PC-9 (cell line): ENCODE data around the gene PIK3CA. TPM values are rescaled to one million over a fixed set of nuclear protein-coding genes. Genes with fewer than 3 reads are reported as not detected.

Experiments used
- BruUV-seq: library from RNA; stranded (reverse); fragments of 400-500 nt; replicated peaks from 2 replicates; lab custom pipeline; 2021; lab: Mats Ljungman, UMichigan
- CTCF ChIA-PET: fragments of 300-600 bp; sonication (Branson Sonifier 250); formaldehyde crosslinking; loops from one replicate; lab custom pipeline; 2022; ENCODE audit warnings: antibody characterized with exemption; lab: Charles Lee
- POLR2A ChIA-PET: fragments of 300-600 bp; sonication (Branson Sonifier 250); formaldehyde crosslinking; loops from one replicate; lab custom pipeline; 2022; ENCODE audit warnings: antibody characterized with exemption; ENCODE audit not compliant: unreplicated experiment; lab: Charles Lee
- DNase-seq, 2 experiments: peaks; one replicate each; pipeline versions ENCODE4 v3.0.0 to v3.0.0-alpha.2; 2015 to 2022; ENCODE audit warnings: mixed read lengths in 1 of 2
- H2AFZ ChIP-seq: fragments of 200-600 bp; sonication (generic); 2 replicates; pipeline ENCODE4 v1.8.1; 2017; ENCODE audit warnings: antibody characterized with exemption
- H3F3A ChIP-seq: fragments of 200-600 bp; sonication (generic); 2 replicates; pipeline ENCODE4 v1.8.1; 2017; ENCODE audit warnings: antibody characterized with exemption, mild to moderate bottlenecking, low read depth; ENCODE audit not compliant: insufficient read depth
- H3K27ac ChIP-seq: fragments of 200-600 bp; sonication (generic); 2 replicates; pipeline ENCODE4 v1.6.1; 2016; ENCODE audit warnings: mixed run types
- H3K27me3 ChIP-seq: fragments of 200-600 bp; sonication (generic); 2 replicates; pipeline ENCODE4 v1.6.1; 2016; ENCODE audit warnings: low read depth, mixed run types; ENCODE audit not compliant: insufficient read depth
- H3K36me3 ChIP-seq: fragments of 200-600 bp; sonication (generic); 2 replicates; pipeline ENCODE4 v1.6.1; 2016; ENCODE audit warnings: low read depth, mixed run types
- H3K4me1 ChIP-seq: fragments of 200-600 bp; sonication (generic); replicated peaks from 2 replicates; pipeline ENCODE4 v1.6.1; 2016; ENCODE audit warnings: mixed run types; ENCODE audit not compliant: insufficient read depth
- H3K4me2 ChIP-seq: fragments of 200-600 bp; sonication (generic); 2 replicates; pipeline ENCODE4 v1.6.1; 2017; ENCODE audit warnings: mixed run types
- H3K4me3 ChIP-seq: fragments of 200-600 bp; sonication (generic); 2 replicates; pipeline ENCODE4 v1.6.1; 2016; ENCODE audit warnings: mixed run types
- H3K79me2 ChIP-seq: fragments of 200-600 bp; sonication (generic); 2 replicates; pipeline ENCODE4 v1.6.1; 2017; ENCODE audit warnings: low read depth, mixed run types
- H3K9me2 ChIP-seq: fragments of 200-600 bp; sonication (generic); 2 replicates; pipeline ENCODE4 v1.8.1; 2017; ENCODE audit warnings: mild to moderate bottlenecking; ENCODE audit not compliant: insufficient read depth
- H3K9me3 ChIP-seq: fragments of 200-600 bp; sonication (generic); 2 replicates; pipeline ENCODE4 v1.8.1; 2016; ENCODE audit warnings: low read depth; ENCODE audit not compliant: insufficient read depth
- H4K20me1 ChIP-seq: fragments of 200-600 bp; sonication (generic); 2 replicates; pipeline ENCODE4 v1.8.1; 2017; ENCODE audit not compliant: insufficient read depth
- EZH2 ChIP-seq: fragments of 200-600 bp; sonication (generic); IDR thresholded peaks from 2 replicates; pipeline ENCODE4 v1.8.0; 2017; ENCODE audit warnings: antibody characterized with exemption, low read depth
- intact Hi-C: fragments of 100-400 bp; cut with micrococcal nuclease; formaldehyde crosslinking; loops from one replicate; pipeline ENCODE4 v1.10.0; 2022; ENCODE audit not compliant: unreplicated experiment
- total RNA-seq: library from RNA; stranded (reverse); gene quantifications from 2 replicates; pipeline ENCODE4 v1.2.3, GENCODE V29; 2021
- TF ChIP-seq, protein P1 (sequence below): fragments of 200-600 bp; sonication (generic); conservative IDR thresholded peaks from 2 replicates; pipeline ENCODE4 v1.6.1; 2017; ENCODE audit warnings: mixed run types, antibody characterized with exemption, mild to moderate bottlenecking, moderate library complexity

The PIK3CA gene
- total RNA-seq, 1 experiment from 2014 or later = 39.9 TPM

DNA sequence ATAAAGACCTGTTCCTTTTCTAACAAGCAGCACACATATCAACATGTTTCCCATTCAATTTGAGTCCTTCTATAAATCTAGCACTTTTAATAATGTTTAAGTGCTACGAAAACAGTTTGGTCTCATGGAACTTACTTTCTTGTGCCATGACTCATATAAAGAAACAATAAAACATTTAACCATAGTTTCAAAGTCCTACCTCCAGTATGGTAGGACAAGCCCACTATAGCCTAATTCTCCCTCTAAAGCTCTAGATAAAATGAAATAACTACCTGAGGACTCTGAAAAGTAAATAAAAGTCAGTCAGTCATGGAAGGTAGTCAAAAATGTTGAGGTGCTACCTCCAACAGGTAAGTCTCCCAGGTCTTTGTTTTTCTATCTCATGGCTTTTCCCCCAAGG is 12.0 kb upstream of the PIK3CA start:
- CTCF ChIA-PET = no interaction called here
- POLR2A ChIA-PET = no interaction called here

DNA sequence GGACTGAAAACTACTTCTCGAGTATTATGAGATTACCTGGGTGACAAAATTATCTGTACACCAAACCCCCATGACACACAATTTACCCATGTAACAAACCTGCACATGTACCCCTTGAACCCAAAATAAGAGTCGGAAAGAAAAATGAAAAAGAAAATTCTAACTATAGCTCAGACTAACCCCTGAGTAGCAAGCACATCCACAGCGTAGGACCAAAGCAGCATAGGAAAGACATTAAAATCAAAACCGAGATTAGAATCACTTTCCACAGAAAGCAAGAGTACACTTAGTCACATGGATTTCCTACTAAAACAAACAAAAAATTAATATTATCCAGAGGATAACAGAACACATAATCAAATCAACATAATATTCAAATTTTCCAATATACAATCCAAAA is 6.3 kb upstream of the PIK3CA start:
- intact Hi-C loops = no loop called here
- Histone ChIP-seq H3K36me3 (no peaks in the 10 kb centered on the region), H3K4me3 (no peak overlapping the region), H4K20me1 (no peaks in the 10 kb centered on the region), H3K79me2 (no peaks in the 10 kb centered on the region), H3K4me2 (no peak overlapping the region), H2AFZ (peak overlapping the region; percentile 57; the same call in 1 of the 2 replicates), H3F3A (no peaks in the 10 kb centered on the region), H3K9me2 (0 out of 2 replicates have a peak, but pooled peaks cover 3% of the 10 kb centered on the region), H3K27me3 (no peaks in the 10 kb centered on the region), H3K9me3 (no peaks in the 10 kb centered on the region), H3K27ac (no peak overlapping the region), H3K4me1 (peaks cover 7% of the 10 kb centered on the region)
- POLR2A ChIA-PET = no interaction called here
- no peak for TF ChIP-seq EZH2
- TF ChIP-seq, protein P1, sequence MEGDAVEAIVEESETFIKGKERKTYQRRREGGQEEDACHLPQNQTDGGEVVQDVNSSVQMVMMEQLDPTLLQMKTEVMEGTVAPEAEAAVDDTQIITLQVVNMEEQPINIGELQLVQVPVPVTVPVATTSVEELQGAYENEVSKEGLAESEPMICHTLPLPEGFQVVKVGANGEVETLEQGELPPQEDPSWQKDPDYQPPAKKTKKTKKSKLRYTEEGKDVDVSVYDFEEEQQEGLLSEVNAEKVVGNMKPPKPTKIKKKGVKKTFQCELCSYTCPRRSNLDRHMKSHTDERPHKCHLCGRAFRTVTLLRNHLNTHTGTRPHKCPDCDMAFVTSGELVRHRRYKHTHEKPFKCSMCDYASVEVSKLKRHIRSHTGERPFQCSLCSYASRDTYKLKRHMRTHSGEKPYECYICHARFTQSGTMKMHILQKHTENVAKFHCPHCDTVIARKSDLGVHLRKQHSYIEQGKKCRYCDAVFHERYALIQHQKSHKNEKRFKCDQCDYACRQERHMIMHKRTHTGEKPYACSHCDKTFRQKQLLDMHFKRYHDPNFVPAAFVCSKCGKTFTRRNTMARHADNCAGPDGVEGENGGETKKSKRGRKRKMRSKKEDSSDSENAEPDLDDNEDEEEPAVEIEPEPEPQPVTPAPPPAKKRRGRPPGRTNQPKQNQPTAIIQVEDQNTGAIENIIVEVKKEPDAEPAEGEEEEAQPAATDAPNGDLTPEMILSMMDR = no peak
- CTCF ChIA-PET = no interaction called here
- BruUV-seq = no TSS peak
- DNase-seq = no peak

More for the DNA sequence above, 12.0 kb upstream of the PIK3CA start:
- TF ChIP-seq, protein P1 = no peak
- TF ChIP-seq EZH2 = no peak
- no peak overlapping the region for H3K27ac ChIP-seq
- H3K4me2 ChIP-seq = no peak overlapping the region
- H3K9me2 ChIP-seq = 0 out of 2 replicates have a peak, but pooled peaks cover 3% of the 10 kb centered on the region
- peaks cover 4% of the 10 kb centered on the region; the same call in 1 of the 2 replicates for H3K4me1 ChIP-seq
- no peaks in the 10 kb centered on the region for H3K79me2 ChIP-seq
- H3K9me3 ChIP-seq = 0 out of 2 replicates have a peak, but pooled peaks cover 2% of the 10 kb centered on the region
- H3K4me3 ChIP-seq = no peak overlapping the region
- no TSS peak for BruUV-seq
- no peak for DNase-seq
- intact Hi-C loops = no loop called here
- no peaks in the 10 kb centered on the region for H3K36me3 ChIP-seq
- no peaks in the 10 kb centered on the region for H3F3A ChIP-seq
- H3K27me3 ChIP-seq = no peaks in the 10 kb centered on the region
- no peaks in the 10 kb centered on the region for H4K20me1 ChIP-seq
- no peak overlapping the region for H2AFZ ChIP-seq

- H3K4me3 ChIP-seq = peak overlapping the region; percentile 85
- CTCF ChIA-PET = interaction anchor here (0.6 kb wide), 1 partner anchor 26 kb away, joined by 4 read pairs; no protein-coding TSS in a partner anchor
- intact Hi-C loops = loop anchor here (1.0 to 5.0 kb wide), 7 partner anchors 15 to 1335 kb away; partner anchors contain the start of gene ACTL6A
- peak overlapping the region; percentile 97 for H2AFZ ChIP-seq
- H3K4me1 ChIP-seq = peaks cover 20% of the 10 kb centered on the region
- no peaks in the 10 kb centered on the region for H3K9me3 ChIP-seq
- peak; percentile 46 to 70 for DNase-seq
- H3K27ac ChIP-seq = peak overlapping the region; percentile 35
- no peaks in the 10 kb centered on the region; the same call in 1 of the 2 replicates for H4K20me1 ChIP-seq
- POLR2A ChIA-PET = interaction anchor here (0.6 to 0.9 kb wide), 2 partner anchors 29 to 416 kb away, joined by 6 to 22 read pairs; partner anchors contain the start of gene ACTL6A
- peaks cover 35% of the 10 kb centered on the region for H3K79me2 ChIP-seq
- H3K4me2 ChIP-seq = peak overlapping the region; percentile 90
- TF ChIP-seq, protein P1 = peak; percentile 90
- TF ChIP-seq EZH2 = no peak
- no peaks in the 10 kb centered on the region for H3K9me2 ChIP-seq
- no peaks in the 10 kb centered on the region for H3K36me3 ChIP-seq
- no TSS peak for BruUV-seq
- peaks cover 15% of the 10 kb centered on the region for H3F3A ChIP-seq
- no peaks in the 10 kb centered on the region for H3K27me3 ChIP-seq
Measured at GRCh38 chr3:179146911-179147513, 1.1 kb upstream of the PIK3CA start.
